Astrocyte of the spinal cord (primary cell): ENCODE data around the gene NAT8L.

Experiments
- DNase-seq: peaks from one replicate; pipeline ENCODE4 v3.0.0; 2011; ENCODE audit warnings: low read depth, low spot score
- H3K4me3 ChIP-seq: 2 replicates; pipeline ENCODE4 v1.5.1; 2011; ENCODE audit warnings: low read depth, mild to moderate bottlenecking, low read length, moderate library complexity
- CTCF ChIP-seq: IDR thresholded peaks from 2 replicates; pipeline ENCODE4 v1.5.1; 2012; ENCODE audit warnings: low read depth, mild to moderate bottlenecking, low read length, inconsistent platforms
- in situ Hi-C: cut with HindIII; loops from 2 replicates; pipeline ENCODE4 v1.10.0; 2017; ENCODE audit warnings: low sequenced_read_pairs

The NAT8L gene

GRCh38 chr4:2036327-2036726 is 22.8 kb upstream of the NAT8L start:
- no peak for TF ChIP-seq CTCF
- in situ Hi-C loops = no loop called here
- no peak for DNase-seq
- no peak overlapping the region for H3K4me3 ChIP-seq

GRCh38 chr4:2036866-2037265 is 22.3 kb upstream of the NAT8L start:
- H3K4me3 ChIP-seq = no peak overlapping the region
- no peak for TF ChIP-seq CTCF
- in situ Hi-C loops = no loop called here
- DNase-seq = no peak

- in situ Hi-C loops = no loop called here
- DNase-seq = no peak
- no peak overlapping the region for H3K4me3 ChIP-seq
- TF ChIP-seq CTCF = no peak
Observed at GRCh38 chr4:2040391-2041238, 18.5 kb upstream of the NAT8L start.

GRCh38 chr4:2041239-2042130 is 17.6 kb upstream of the NAT8L start:
- H3K4me3 ChIP-seq = peak overlapping the region; percentile 66
- in situ Hi-C loops = no loop called here
- peak; percentile 53 for DNase-seq
- TF ChIP-seq CTCF = no peak

GRCh38 chr4:2042204-2042946 is 16.8 kb upstream of the NAT8L start:
- TF ChIP-seq CTCF = no peak
- H3K4me3 ChIP-seq = peak overlapping the region; percentile 66
- DNase-seq = no peak
- in situ Hi-C loops = no loop called here

GRCh38 chr4:2042947-2043395 is 16.2 kb upstream of the NAT8L start:
- no peak for DNase-seq
- peak overlapping the region; percentile 66 for H3K4me3 ChIP-seq
- in situ Hi-C loops = no loop called here
- no peak for TF ChIP-seq CTCF
